Transverse colon (tissue), 4 donors: ENCODE measurements around the gene RRAGA. TPM values are rescaled to one million over a fixed set of nuclear protein-coding genes. Genes with fewer than 3 reads are reported as not detected.
A peak's percentile ranks its signal among the peaks of the same experiment; 100 is the strongest.

Experiments
- DNase-seq: peaks from one replicate; pipeline ENCODE4 v3.0.0-alpha.2; 2019
- H3K27ac ChIP-seq, 4 donors: fragments of 200-600 bp; sonication (generic); 2 replicates each; pipeline ENCODE4 v1.5.1; 2016 to 2018; ENCODE audit warnings: inconsistent platforms in 4 of 4
- H3K27me3 ChIP-seq: fragments of 200-600 bp; sonication (generic); 2 replicates; pipeline ENCODE4 v1.5.1; 2017; ENCODE audit warnings: inconsistent platforms
- H3K36me3 ChIP-seq, 4 donors: fragments of 200-600 bp; sonication (generic); 2 replicates each; pipeline ENCODE4 v1.5.1; 2017 to 2019; ENCODE audit warnings: inconsistent platforms in 4 of 4
- H3K4me1 ChIP-seq, 4 donors: fragments of 200-600 bp; sonication (generic); 2 replicates each; pipeline ENCODE4 v1.5.1; 2017 to 2020; ENCODE audit warnings: inconsistent platforms in 4 of 4
- H3K4me3 ChIP-seq, 4 donors: fragments of 200-600 bp; sonication (generic); 1 replicate in 1 of 4; 2 replicates in 3 of 4; pipeline versions ENCODE4 v1.5.1 to v1.6.1; 2017 to 2019; ENCODE audit warnings: inconsistent platforms in 4 of 4
- H3K9me3 ChIP-seq, 2 donors: fragments of 200-600 bp; sonication (generic); 2 replicates each; pipeline ENCODE4 v1.5.1; 2017 to 2019; ENCODE audit warnings: inconsistent platforms in 2 of 2
- CTCF ChIP-seq, 5 experiments: fragments of 200-600 bp in 3 of 5; fragments of 450-650 bp in 2 of 5; sonication (generic) in 3 of 5; IDR thresholded peaks; 1 replicate in 2 of 5; 2 replicates in 3 of 5; pipeline ENCODE4 v1.5.1; 2016 to 2017; ENCODE audit warnings: antibody characterized with exemption in 5 of 5, inconsistent platforms in 3 of 5, mild to moderate bottlenecking in 2 of 5, moderate library complexity in 1 of 5
- EP300 ChIP-seq: sonication (generic); formaldehyde crosslinking; IDR thresholded peaks from one replicate; pipeline ENCODE4 v1.6.1; 2017; ENCODE audit warnings: antibody characterized with exemption, low read depth
- POLR2A ChIP-seq: fragments of 450-650 bp; IDR thresholded peaks from one replicate; pipeline ENCODE4 v1.6.1; 2016; ENCODE audit warnings: antibody characterized with exemption, mild to moderate bottlenecking, moderate library complexity
- POLR2AphosphoS5 ChIP-seq, 3 donors: sonication (generic); formaldehyde crosslinking; IDR thresholded peaks; one replicate each; pipeline ENCODE4 v1.6.1; 2016; ENCODE audit warnings: antibody characterized with exemption in 3 of 3
- WGBS, 2 donors: methylation state at CpG; one replicate each; pipeline ENCODE4 v1.1.5; 2018; ENCODE audit warnings: low coverage in 1 of 2; 5-methylcytosine and 5-hydroxymethylcytosine counted together
- in situ Hi-C, 4 donors: fragments of 200-750 bp; cut with MboI; loops; one replicate each; pipeline versions ENCODE4 v1.15.0 to v1.15.1; 2017; ENCODE audit warnings: low sequenced_read_pairs in 3 of 4, low pct_ligation_motif_present in 1 of 4, low pct_unique_long_range_greater_than_20kb in 1 of 4
- intact Hi-C: fragments of 100-400 bp; cut with DNase I; formaldehyde crosslinking; loops from one replicate; pipeline ENCODE4 v1.15.1; 2023; ENCODE audit warnings: low total_unique reads
- total RNA-seq, 4 donors: library from RNA; depleted of rRNA; stranded (reverse); fragments of >200 nt; gene quantifications; one replicate each; pipeline ENCODE4 v1.1.0, GENCODE V29; 2016

RRAGA gene
- total RNA-seq, 4 donors from 2014 or later: 35.0 to 47.0 (median 39.6) TPM

- in situ Hi-C loops: loop anchor here (10.0 to 25.0 kb wide), 4 partner anchors 589 to 1489 kb away; no protein-coding TSS in a partner anchor
- WGBS, 2 donors: 86 to 87% methylated on average over 6 of the region's 6 CpGs
- no peaks in the 10 kb centered on the region for H3K4me1 ChIP-seq
Observed at GRCh38 chr9:19026375-19026774, 22.9 kb upstream of the RRAGA start.

GRCh38 chr9:19027825-19028224 lies 21.4 kb upstream of the RRAGA start:
- no peak overlapping the region for H3K27ac ChIP-seq
- H3K36me3 ChIP-seq: no peaks in the 10 kb centered on the region
- in situ Hi-C loops (loop anchor here (10.0 to 25.0 kb wide), 4 partner anchors 591 to 1491 kb away; no protein-coding TSS in a partner anchor), intact Hi-C loops (loop anchor here (10.0 kb wide), 1 partner anchor 1223 kb away; no protein-coding TSS in a partner anchor)
- TF ChIP-seq CTCF (IDR thresholded peaks at IDR 0.05) (no peak), POLR2AphosphoS5 (IDR thresholded peaks at IDR 0.05) (no peak), EP300 (no peak), POLR2A (no peak)
- WGBS, 2 donors: 95 to 100% methylated on average over 1 to 22 of the region's 22 CpGs
- H3K9me3 ChIP-seq: no peaks in the 10 kb centered on the region
- DNase-seq: no peak
- H3K4me3 ChIP-seq: no peak overlapping the region
- H3K27me3 ChIP-seq: peaks cover 7% of the 10 kb centered on the region
- H3K4me1 ChIP-seq: no peaks in the 10 kb centered on the region

More at GRCh38 chr9:19026375-19026774, 22.9 kb upstream of the RRAGA start:
- TF ChIP-seq CTCF (IDR thresholded peaks at IDR 0.05) (no peak), POLR2AphosphoS5 (IDR thresholded peaks at IDR 0.05) (no peak), POLR2A (no peak), EP300 (no peak)
- no peaks in the 10 kb centered on the region for H3K36me3 ChIP-seq
- peaks cover 7% of the 10 kb centered on the region for H3K27me3 ChIP-seq
- H3K9me3 ChIP-seq: no peaks in the 10 kb centered on the region
- intact Hi-C loops: loop anchor here (10.0 kb wide), 1 partner anchor 1222 kb away; no protein-coding TSS in a partner anchor
- no peak overlapping the region for H3K4me3 ChIP-seq
- H3K27ac ChIP-seq: no peak overlapping the region
- DNase-seq: no peak

- H3K36me3 ChIP-seq: no peaks in the 10 kb centered on the region
- in situ Hi-C loops (loop anchor here (10.0 to 25.0 kb wide), 4 partner anchors 592 to 1492 kb away; no protein-coding TSS in a partner anchor), intact Hi-C loops (loop anchor here (10.0 kb wide), 1 partner anchor 1224 kb away; no protein-coding TSS in a partner anchor)
- no peak overlapping the region for H3K27ac ChIP-seq
- H3K27me3 ChIP-seq: peaks cover 7% of the 10 kb centered on the region
- no peaks in the 10 kb centered on the region for H3K9me3 ChIP-seq
- WGBS, 2 donors: 33 to 36% methylated on average over 4 to 8 of the region's 8 CpGs
- no peak for TF ChIP-seq EP300
- TF ChIP-seq CTCF (IDR thresholded peaks at IDR 0.05): peak; percentile 70 to 75 (median 72)
- DNase-seq: peak; percentile 29
- H3K4me1 ChIP-seq: no peaks in the 10 kb centered on the region
- no peak overlapping the region for H3K4me3 ChIP-seq
Observed at GRCh38 chr9:19028835-19029451, 20.3 kb upstream of the RRAGA start.

GRCh38 chr9:19030899-19031298 lies 18.3 kb upstream of the RRAGA start:
- Histone ChIP-seq H3K9me3 (no peaks in the 10 kb centered on the region), H3K27me3 (peaks cover 7% of the 10 kb centered on the region), H3K27ac (no peak overlapping the region), H3K4me3 (no peak overlapping the region), H3K36me3 (no peaks in the 10 kb centered on the region), H3K4me1 (no peaks in the 10 kb centered on the region)
- DNase-seq: no peak
- intact Hi-C loops: loop anchor here (5.0 kb wide), 1 partner anchor 774 kb away; no protein-coding TSS in a partner anchor
- in situ Hi-C loops: loop anchor here in 3 of 4 donors (10.0 to 25.0 kb wide), 4 partner anchors 594 to 1494 kb away; no protein-coding TSS in a partner anchor
- no peak for TF ChIP-seq POLR2AphosphoS5 (IDR thresholded peaks at IDR 0.05)
- no peak for TF ChIP-seq CTCF (IDR thresholded peaks at IDR 0.05)
- TF ChIP-seq EP300: no peak
- TF ChIP-seq POLR2A: no peak
- 88 to 100% methylated on average over 1 of the region's 1 CpG for WGBS, 2 donors
